Neural progenitor cell (in vitro differentiated cells): ENCODE data around the gene BRD8. TPM values are rescaled to one million over a fixed set of nuclear protein-coding genes. Genes with fewer than 3 reads are reported as not detected.

Experiments
- DNase-seq: peaks from one replicate; pipeline ENCODE4 v3.0.0-alpha.2; 2016; ENCODE audit warnings: low spot score
- H2AFZ ChIP-seq: fragments of 200-600 bp; sonication (generic); replicated peaks from 2 replicates; pipeline ENCODE4 v1.6.1; 2016; ENCODE audit warnings: antibody characterized with exemption
- H3F3A ChIP-seq: fragments of 200-600 bp; sonication (generic); 2 replicates; pipeline ENCODE4 v1.6.1; 2016; ENCODE audit warnings: antibody characterized with exemption, low read depth
- H3K27ac ChIP-seq: fragments of 200-600 bp; sonication (generic); 2 replicates; pipeline ENCODE4 v1.5.1; 2016; ENCODE audit warnings: mild to moderate bottlenecking
- H3K27me3 ChIP-seq: fragments of 200-600 bp; sonication (generic); 2 replicates; pipeline ENCODE4 v1.6.1; 2016; ENCODE audit warnings: mild to moderate bottlenecking, moderate library complexity
- H3K36me3 ChIP-seq: fragments of 200-600 bp; sonication (generic); 2 replicates; pipeline ENCODE4 v1.5.1; 2016
- H3K4me1 ChIP-seq: fragments of 200-600 bp; sonication (generic); 2 replicates; pipeline ENCODE4 v1.6.1; 2016; ENCODE audit warnings: mixed run types
- H3K4me2 ChIP-seq: fragments of 200-600 bp; sonication (generic); 2 replicates; pipeline ENCODE4 v1.6.1; 2016
- H3K4me3 ChIP-seq: fragments of 200-600 bp; sonication (generic); 2 replicates; pipeline ENCODE4 v1.5.1; 2016
- H3K79me2 ChIP-seq: fragments of 200-600 bp; sonication (generic); 2 replicates; pipeline ENCODE4 v1.6.1; 2016; ENCODE audit warnings: low read depth
- H3K9ac ChIP-seq: fragments of 200-600 bp; sonication (generic); 2 replicates; pipeline ENCODE4 v1.6.1; 2016
- H3K9me3 ChIP-seq: fragments of 200-600 bp; sonication (generic); 2 replicates; pipeline ENCODE4 v1.5.1; 2016; ENCODE audit warnings: low read depth
- H4K20me1 ChIP-seq: fragments of 200-600 bp; sonication (generic); 2 replicates; pipeline ENCODE4 v1.6.1; 2016; ENCODE audit warnings: low read depth
- H3K27ac Mint-ChIP-seq: 3 replicates; pipeline ENCODE4 v1.8.0; 2021; ENCODE audit warnings: mixed read lengths
- H3K27me3 Mint-ChIP-seq: 2 replicates; pipeline ENCODE4 v1.8.0; 2022; ENCODE audit warnings: low read depth, mild to moderate bottlenecking, inconsistent platforms, moderate library complexity, mixed read lengths; ENCODE audit not compliant: insufficient read depth
- H3K36me3 Mint-ChIP-seq: 3 replicates; pipeline ENCODE4 v1.8.0; 2021; ENCODE audit warnings: mixed read lengths
- H3K4me1 Mint-ChIP-seq: 3 replicates; pipeline ENCODE4 v1.8.0; 2021; ENCODE audit warnings: mixed read lengths
- H3K4me3 Mint-ChIP-seq: 3 replicates; pipeline ENCODE4 v1.8.0; 2021; ENCODE audit warnings: mild to moderate bottlenecking, moderate library complexity, mixed read lengths
- H3K9me3 Mint-ChIP-seq: 3 replicates; pipeline ENCODE4 v1.8.0; 2020; ENCODE audit warnings: mixed read lengths
- EZH2 ChIP-seq: fragments of 200-600 bp; sonication (generic); IDR thresholded peaks from 2 replicates; pipeline ENCODE4 v1.6.1; 2017; ENCODE audit warnings: antibody characterized with exemption, mild to moderate bottlenecking, moderate library complexity
- EZH2phosphoT487 ChIP-seq: fragments of 200-600 bp; sonication (generic); IDR thresholded peaks from 2 replicates; pipeline ENCODE4 v1.6.1; 2017; ENCODE audit warnings: antibody characterized with exemption
- total RNA-seq: library from RNA; depleted of rRNA; stranded (reverse); fragments of >200 nt; gene quantifications from 2 replicates; pipeline ENCODE4 v1.2.3, GENCODE V29; 2015; ENCODE audit warnings: low replicate concordance
- TF ChIP-seq, protein P1 (sequence below): fragments of 200-600 bp; sonication (generic); IDR thresholded peaks from 2 replicates; pipeline ENCODE4 v1.5.1; 2017; ENCODE audit warnings: antibody characterized with exemption, mild to moderate bottlenecking

Gene BRD8
- total RNA-seq, 1 donor from 2014 or later = 150 TPM

DNA sequence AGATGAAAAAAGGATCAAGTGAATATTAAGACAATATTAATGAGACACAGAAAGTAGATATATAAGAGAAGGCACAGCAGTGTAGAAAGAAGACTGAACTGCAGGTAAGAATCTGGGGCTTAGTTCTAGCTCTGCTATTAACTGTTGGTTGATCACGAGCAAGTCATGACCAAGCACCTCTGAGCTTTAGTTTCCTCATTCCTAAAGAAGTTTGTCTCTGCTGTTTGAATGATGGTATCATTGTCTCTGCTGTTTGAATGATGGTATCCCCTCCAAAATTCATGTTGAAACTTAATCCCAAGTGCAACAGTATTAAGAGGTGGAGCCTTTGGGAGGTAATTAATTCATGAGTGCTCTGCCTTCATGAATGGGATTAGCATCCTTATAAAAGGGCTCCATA is 36.7 kb downstream of the BRD8 start:
- H3K27ac ChIP-seq = no peak overlapping the region
- Mint-ChIP-seq H3K4me3 (no peak overlapping the region), H3K27me3 (no peaks in the 10 kb centered on the region), H3K27ac (peak overlapping the region; percentile 66), H3K4me1 (peaks cover 6% of the 10 kb centered on the region), H3K36me3 (no peaks in the 10 kb centered on the region), H3K9me3 (no peaks in the 10 kb centered on the region)
- no peaks in the 10 kb centered on the region for H3K9me3 ChIP-seq
- no peaks in the 10 kb centered on the region for H3K79me2 ChIP-seq
- no peaks in the 10 kb centered on the region for H3F3A ChIP-seq
- no peak overlapping the region for H2AFZ ChIP-seq
- no peaks in the 10 kb centered on the region for H3K27me3 ChIP-seq
- TF ChIP-seq, protein P1, sequence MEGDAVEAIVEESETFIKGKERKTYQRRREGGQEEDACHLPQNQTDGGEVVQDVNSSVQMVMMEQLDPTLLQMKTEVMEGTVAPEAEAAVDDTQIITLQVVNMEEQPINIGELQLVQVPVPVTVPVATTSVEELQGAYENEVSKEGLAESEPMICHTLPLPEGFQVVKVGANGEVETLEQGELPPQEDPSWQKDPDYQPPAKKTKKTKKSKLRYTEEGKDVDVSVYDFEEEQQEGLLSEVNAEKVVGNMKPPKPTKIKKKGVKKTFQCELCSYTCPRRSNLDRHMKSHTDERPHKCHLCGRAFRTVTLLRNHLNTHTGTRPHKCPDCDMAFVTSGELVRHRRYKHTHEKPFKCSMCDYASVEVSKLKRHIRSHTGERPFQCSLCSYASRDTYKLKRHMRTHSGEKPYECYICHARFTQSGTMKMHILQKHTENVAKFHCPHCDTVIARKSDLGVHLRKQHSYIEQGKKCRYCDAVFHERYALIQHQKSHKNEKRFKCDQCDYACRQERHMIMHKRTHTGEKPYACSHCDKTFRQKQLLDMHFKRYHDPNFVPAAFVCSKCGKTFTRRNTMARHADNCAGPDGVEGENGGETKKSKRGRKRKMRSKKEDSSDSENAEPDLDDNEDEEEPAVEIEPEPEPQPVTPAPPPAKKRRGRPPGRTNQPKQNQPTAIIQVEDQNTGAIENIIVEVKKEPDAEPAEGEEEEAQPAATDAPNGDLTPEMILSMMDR = no peak
- TF ChIP-seq EZH2phosphoT487 (no peak), EZH2 (no peak)
- no peaks in the 10 kb centered on the region for H3K36me3 ChIP-seq
- no peaks in the 10 kb centered on the region for H4K20me1 ChIP-seq
- no peak overlapping the region for H3K4me2 ChIP-seq
- no peak for DNase-seq
- H3K9ac ChIP-seq = no peak overlapping the region
- H3K4me1 ChIP-seq = peaks cover 4% of the 10 kb centered on the region
- no peak overlapping the region for H3K4me3 ChIP-seq

- Histone ChIP-seq H3K79me2 (no peaks in the 10 kb centered on the region), H3K4me3 (no peak overlapping the region), H3K27ac (no peak overlapping the region), H4K20me1 (no peaks in the 10 kb centered on the region), H3K9ac (no peak overlapping the region), H3F3A (no peaks in the 10 kb centered on the region), H3K4me2 (no peak overlapping the region), H3K9me3 (no peaks in the 10 kb centered on the region), H3K36me3 (no peaks in the 10 kb centered on the region), H3K27me3 (no peaks in the 10 kb centered on the region), H3K4me1 (peaks cover 4% of the 10 kb centered on the region), H2AFZ (peak overlapping the region; percentile 97)
- no peak for DNase-seq
- no peak overlapping the region for H3K27ac Mint-ChIP-seq
- H3K4me1 Mint-ChIP-seq = peaks cover 6% of the 10 kb centered on the region
- H3K27me3 Mint-ChIP-seq = no peaks in the 10 kb centered on the region
- no peaks in the 10 kb centered on the region for H3K36me3 Mint-ChIP-seq
- H3K9me3 Mint-ChIP-seq = no peaks in the 10 kb centered on the region
- TF ChIP-seq EZH2phosphoT487 (no peak), EZH2 (no peak)
- TF ChIP-seq, protein P1 = no peak
- H3K4me3 Mint-ChIP-seq = peak overlapping the region; percentile 21
Measured at GRCh38 chr5:138140268-138140667, 38.2 kb downstream of the BRD8 start.

GRCh38 chr5:138139781-138140090 is 38.7 kb downstream of the BRD8 start:
- peak overlapping the region; percentile 76 for H3K4me2 ChIP-seq
- peak overlapping the region; percentile 97 for H2AFZ ChIP-seq

More at GRCh38 chr5:138139781-138140090, 38.7 kb downstream of the BRD8 start:
- H3K4me1 Mint-ChIP-seq = peaks cover 6% of the 10 kb centered on the region
- Histone ChIP-seq H3K4me1 (peaks cover 4% of the 10 kb centered on the region), H3K27me3 (no peaks in the 10 kb centered on the region), H3K9me3 (no peaks in the 10 kb centered on the region), H3K27ac (no peak overlapping the region), H3K4me3 (peak overlapping the region; percentile 70), H3K36me3 (no peaks in the 10 kb centered on the region), H4K20me1 (no peaks in the 10 kb centered on the region), H3K79me2 (no peaks in the 10 kb centered on the region), H3K9ac (no peak overlapping the region), H3F3A (no peaks in the 10 kb centered on the region)
- H3K27me3 Mint-ChIP-seq = no peaks in the 10 kb centered on the region
- H3K9me3 Mint-ChIP-seq = no peaks in the 10 kb centered on the region
- peak overlapping the region; percentile 91 for H3K4me3 Mint-ChIP-seq
- no peaks in the 10 kb centered on the region for H3K36me3 Mint-ChIP-seq
- no peak overlapping the region for H3K27ac Mint-ChIP-seq
- DNase-seq = no peak
- TF ChIP-seq EZH2 (no peak), EZH2phosphoT487 (no peak)
- TF ChIP-seq, protein P1 = no peak
